GM21390 (cell line): ENCODE data around the gene NOA1.

Experiments
- ATAC-seq: cut with Tn5 transposase; IDR thresholded peaks from one replicate; pipeline ENCODE4 v1.9.1; 2021; ENCODE audit not compliant: unreplicated experiment

Gene NOA1

DNA sequence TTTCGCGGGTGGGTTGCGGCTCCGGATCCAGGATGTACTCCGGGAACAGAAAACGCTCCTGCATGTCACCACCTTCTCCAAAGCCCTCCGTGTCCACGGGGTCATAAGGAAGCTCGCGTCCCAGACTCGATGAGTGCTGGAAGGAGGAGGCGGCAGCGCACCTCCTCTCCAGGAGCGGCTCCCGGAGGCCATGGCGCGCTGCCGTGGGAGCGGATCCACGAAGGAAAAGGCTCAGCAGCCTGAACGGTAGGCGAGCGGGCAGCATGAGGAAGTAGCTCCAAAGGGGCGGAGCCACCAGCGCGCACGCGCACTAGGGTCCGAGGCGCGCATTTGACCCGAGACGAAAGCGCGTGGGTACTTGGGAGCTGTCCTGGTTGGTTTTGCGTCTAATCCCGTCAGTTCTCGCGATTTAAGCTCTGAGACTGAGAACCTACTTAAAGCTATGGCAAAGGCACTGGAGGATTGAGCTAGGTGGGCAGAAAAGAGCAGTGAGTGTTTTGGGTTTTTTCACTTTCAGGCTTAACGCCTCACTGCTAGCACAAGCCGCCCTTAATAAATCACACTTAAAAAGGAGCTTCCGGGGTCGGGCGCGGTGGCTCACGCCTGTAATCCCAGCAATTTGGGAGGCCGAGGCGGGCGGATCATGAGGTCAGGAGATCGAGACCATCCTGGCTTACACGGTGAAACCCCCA is at the start of gene NOA1:
Gene NOA1 (minus strand): TSS at position 286 of the 692 bp plus-strand sequence. CDS start 21 bp downstream, at position 265.
- ATAC-seq, result peak; percentile 82

DNA sequence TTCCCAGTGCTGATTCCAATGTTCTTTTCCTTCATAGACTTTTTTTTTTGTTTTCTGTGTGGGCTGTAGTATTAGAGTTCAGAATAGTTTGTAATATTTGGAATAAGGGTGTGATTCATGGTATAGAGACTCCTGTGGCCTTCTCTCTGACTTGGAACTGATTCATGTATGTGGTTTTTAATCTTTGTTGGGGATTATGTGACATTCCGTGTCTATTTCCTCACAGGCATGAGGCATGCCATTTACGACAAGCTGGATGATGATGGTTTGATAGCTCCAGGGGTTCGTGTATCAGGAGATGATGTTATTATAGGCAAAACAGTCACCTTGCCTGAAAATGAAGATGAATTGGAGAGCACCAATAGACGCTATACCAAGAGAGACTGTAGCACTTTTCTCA is 45.7 kb upstream of the NOA1 start:
- no peak for ATAC-seq

DNA sequence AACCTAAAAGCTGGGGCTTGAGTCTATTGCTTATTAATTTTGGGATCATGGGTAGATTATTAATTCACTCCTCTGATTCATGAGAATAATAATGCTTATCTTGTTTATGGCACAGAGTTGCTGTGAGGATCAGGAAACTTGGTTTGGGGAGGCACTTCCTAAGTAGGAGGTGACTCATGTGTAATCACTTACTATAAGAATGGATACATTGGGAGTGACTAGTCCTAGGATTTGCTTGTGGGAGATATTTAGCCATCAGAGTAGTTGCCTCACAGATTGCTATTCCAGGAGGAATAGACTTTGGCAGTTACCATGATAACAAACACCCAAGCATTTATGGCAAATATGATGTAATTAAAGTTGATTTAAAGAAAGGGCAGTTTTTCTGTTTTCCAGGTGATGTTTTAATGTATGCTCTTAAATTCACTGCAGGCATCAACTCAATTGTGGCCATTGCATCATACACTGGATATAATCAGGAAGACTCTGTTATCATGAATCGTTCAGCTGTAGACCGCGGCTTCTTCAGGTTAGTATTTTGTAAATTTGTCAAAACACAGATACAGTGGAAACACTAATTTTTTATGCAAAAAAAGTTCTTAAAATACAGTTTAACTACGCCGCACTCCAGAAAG is 43.2 kb upstream of the NOA1 start:
- no peak for ATAC-seq

DNA sequence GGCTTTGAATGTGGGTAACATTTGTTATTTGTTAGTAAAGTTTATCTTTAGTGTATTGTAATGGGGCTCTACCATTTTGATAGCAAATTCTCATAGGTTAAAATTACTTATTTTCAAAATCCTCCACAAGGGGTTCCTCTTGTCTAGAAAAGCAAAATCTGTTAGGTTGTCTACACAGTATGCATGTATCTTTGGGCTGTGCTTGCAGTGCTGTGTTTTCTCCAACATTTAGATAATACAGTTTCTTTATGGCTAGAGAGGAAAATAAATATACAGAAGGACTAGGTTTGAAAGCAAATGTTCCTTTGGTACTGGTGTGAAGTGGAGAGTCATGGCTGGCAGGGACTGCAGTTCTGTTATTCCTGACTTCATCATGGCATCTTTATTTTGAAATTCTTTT is 41.6 kb upstream of the NOA1 start:
- no peak for ATAC-seq

DNA sequence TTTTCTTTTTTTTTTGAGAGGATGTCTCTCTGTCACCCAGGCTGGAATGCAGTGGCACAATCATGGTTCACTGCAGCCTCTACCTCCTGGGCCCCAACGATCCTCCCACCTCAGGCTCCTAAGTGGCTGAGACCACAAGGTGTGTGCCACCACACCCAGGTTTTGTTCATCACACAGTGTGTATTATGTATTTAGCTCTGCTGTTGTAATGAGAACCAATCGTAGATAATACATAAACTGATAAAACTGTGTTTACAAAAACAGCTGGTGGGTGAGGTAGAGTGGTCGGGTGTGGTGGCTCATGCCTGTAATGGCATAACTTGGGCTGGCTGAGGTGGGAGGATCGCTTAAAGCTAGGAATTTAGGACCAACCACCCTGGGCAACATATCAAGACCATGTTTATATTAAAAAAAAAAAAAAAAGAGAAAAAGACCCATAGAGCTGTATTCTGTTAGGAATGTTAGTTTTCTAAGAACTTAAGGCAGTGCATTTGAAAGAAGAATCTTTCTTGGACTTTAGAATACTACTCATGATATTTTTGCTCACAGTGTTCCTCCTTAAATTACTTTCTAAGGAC is 36.2 kb upstream of the NOA1 start:
- no peak for ATAC-seq

DNA sequence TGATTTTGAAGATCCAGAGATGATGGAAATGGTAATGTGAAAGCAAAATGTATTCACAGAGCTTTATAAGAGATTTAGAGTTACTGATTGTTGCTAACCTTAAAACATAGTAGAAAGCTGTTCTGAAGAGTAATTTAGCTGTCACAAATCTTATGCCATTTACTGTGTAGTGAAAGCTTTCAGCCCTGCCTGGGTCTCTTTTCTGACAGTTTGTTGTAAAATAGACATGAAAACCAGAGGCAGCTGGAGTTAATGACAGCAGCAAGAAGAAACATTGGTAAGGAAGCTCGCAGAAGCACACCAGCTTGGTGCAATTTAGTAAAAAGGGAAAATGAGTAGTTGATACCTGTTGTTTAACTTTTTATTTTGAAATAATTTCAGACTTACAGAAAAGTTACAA is 22.3 kb upstream of the NOA1 start:
- no peak for ATAC-seq

DNA sequence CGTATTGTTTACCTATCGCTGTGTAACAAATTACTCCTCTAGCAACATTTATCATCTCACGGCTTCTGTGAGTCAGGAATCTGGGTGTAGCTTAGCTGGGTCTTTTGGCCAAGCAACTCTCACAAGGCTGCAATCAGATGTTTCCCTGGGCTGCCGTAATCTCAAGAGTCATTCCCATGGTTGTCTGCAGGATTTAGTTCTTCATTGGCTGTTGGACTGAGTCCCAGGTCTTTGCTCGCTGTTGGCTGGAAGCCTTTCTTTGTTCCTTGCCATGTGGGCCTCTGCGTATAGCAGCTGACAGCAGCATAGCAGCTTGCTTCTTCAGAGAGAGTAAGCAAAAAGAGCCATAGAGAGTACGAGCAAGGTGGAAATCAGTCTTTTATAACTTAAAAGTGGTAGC is 18.1 kb upstream of the NOA1 start:
- ATAC-seq, result no peak

DNA sequence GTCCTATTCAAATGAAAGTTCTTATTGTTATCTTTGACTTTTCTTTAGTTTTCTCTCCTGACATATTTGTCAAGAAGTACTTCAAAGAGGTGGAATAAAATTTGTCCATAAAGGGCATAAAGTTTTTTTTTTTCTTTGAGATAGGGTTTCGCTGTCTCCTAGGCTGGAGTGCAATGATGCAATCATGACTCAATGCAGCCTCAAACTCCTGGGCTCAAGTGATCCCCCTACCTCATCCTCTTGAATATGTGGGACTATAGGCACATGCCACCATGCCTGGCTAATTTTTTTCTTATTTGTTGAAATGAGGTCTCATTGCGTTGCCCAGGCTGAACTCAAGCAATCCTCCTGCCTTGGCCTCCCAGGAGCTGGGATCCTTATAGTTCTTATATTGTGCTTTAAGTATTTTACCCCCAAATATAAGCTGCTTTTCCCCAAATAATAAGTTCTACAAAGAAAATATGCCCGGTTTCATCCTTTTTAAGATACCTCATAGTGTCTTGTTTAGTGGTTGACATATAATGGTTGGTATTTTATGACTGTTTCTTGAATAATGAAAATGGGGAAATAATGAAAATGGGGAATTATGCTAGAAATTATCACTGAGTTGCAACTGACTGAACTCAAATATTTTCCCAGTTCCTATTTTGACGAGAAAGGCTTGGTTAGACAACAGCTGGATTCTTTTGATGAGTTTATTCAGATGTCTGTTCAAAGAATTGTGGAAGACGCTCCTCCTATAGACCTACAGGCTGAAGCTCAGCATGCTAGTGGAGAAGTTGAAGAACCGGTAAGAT is 12.9 kb upstream of the NOA1 start:
- ATAC-seq, result no peak

GRCh38 chr4:56986952-56987351 is 9.5 kb upstream of the NOA1 start:
- no peak for ATAC-seq

DNA sequence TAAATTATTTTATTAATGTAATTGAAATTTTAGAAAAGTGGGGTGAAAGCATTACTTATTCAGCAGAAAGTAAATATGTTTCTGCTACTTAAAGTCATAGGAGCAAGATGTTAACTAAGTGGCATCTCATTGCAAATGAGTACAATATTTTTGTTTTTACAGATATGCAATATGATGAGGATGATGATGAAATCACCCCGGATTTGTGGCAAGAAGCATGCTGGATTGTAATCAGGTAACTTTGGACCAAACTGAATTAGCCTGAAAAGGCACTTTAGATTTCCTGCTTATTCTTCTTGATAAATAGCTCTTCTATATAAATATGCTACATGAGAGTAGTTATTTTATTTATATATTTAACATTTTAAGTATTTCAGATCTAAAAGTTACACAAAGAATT is 8.8 kb upstream of the NOA1 start:
- ATAC-seq, result no peak

GRCh38 chr4:56981795-56982201 is 4.4 kb upstream of the NOA1 start:
- no peak for ATAC-seq

DNA sequence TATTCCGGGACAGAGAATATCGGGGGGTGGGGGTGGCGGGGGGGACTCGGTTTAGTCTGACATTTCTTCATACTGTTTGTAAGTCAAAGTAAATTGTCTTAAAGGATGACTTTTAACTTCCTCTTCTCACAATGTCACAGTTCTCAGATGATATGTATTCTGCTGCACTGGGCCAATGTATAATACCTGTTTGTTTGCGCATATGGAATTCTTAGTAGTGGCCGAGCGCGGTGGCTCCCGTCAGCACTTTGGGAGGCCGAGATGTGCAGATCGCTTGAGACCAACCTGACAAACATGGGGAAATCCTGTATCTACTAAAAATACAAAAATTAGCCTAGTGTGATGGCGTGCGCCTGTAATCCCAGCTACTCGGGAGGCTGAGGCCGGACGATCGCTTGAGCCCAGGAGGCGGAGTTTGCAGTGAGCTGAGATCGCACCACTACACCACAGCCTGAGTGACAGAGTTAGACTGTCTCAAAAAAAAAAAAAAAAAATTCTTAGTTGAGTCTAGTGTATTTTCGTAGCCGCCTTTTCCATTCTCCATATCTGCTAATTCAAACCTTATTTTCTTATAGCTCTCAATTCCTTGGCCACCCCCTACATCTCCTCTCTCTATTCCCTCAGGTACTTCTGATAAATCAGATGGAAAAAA is 2.1 kb upstream of the NOA1 start:
- ATAC-seq, result no peak

- ATAC-seq, result peak; percentile 50
Observed at GRCh38 chr4:56978750-56979303, 1.4 kb upstream of the NOA1 start, which contains the start of gene POLR2B. Gene POLR2B, plus strand, starts transcription at chr4:56978896. Its CDS starts 90 bp downstream, at chr4:56978986.

- ATAC-seq, result peak; percentile 28
Observed at GRCh38 chr4:56976837-56977320, 527 bp downstream of the NOA1 start.

DNA sequence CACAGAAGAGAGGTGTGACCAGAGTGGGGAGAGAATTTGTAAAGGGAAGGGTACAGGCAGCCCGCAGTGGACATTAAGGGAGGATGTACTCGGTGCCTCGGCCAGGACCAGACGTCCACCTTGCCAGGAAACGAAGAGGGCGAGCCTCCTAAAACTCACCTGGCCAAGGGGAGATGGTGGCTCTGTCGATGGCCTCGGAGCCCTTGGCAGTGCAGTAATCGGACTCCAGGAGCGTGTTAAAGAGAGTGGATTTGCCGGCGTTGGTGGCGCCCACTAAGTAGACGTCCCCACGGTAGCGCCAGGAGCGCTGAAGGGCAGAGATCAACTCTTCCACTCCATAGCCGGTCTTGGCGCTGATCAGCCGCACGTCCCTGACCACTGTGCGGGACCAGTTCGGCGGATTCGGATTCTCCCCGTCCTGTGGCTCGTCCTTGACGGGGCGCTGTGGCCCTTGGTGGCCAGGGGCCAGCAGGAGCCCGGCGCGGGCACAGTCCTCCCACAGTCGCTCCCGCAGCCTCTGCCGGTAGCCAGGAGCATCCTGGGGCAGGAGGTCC is 1.0 kb downstream of the NOA1 start:
- ATAC-seq, result no peak

DNA sequence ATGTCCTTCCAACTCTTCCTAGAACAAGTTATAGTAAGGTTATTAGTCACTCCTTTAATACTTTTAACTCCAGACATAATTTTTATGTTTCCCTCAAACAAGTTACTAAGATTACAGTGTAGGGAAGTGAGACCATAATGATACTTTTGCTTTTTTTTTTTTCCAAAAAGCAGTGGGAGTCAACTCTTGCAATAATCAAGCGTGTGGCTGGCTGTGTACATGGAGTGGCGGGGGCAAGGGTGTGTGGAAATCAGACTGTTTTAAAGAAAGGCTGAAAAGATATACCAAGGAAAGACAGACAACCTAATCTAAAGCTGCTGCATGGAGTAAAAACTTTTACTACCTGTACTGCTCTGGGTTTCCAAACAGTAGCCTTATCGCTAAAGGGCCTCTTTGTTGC is 4.1 kb downstream of the NOA1 start:
- ATAC-seq, result no peak

DNA sequence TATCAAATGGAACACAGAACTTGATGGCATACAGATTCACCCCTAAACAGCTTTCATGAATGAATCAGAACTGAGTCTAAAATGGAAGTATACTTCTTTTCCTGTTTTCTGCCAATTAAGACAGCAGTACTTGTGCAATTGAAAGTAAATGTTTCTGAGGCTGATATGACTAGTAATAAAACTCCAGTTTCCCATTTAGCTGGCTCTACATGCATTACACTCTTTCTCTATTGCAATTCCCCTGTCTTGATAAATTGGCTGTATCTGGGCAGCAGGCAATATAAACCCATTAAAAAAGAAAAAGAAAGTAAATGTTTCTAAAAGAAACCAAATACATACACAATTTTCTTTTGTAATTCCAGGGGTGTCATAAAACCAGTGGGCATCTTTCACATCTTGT is 4.6 kb downstream of the NOA1 start:
- ATAC-seq, result no peak

DNA sequence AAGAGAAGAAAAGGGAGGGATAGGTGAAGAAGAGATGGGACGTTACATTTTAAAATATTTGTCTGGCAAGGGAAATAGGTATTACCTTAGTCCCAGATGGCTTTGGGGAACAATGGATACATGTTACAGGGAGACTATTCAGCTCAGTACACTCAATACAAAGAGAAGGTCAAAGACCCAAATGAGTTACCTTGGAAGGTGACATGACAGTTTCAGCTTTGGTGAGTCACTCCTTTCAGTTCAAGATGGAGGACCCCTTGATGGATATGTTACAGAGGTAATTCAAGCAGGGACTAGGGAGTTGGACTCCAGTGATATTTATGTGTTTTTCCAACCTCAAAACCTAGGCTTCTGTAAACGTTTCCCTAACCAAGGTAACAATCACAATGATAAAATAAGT is 5.0 kb downstream of the NOA1 start:
- ATAC-seq, result no peak

DNA sequence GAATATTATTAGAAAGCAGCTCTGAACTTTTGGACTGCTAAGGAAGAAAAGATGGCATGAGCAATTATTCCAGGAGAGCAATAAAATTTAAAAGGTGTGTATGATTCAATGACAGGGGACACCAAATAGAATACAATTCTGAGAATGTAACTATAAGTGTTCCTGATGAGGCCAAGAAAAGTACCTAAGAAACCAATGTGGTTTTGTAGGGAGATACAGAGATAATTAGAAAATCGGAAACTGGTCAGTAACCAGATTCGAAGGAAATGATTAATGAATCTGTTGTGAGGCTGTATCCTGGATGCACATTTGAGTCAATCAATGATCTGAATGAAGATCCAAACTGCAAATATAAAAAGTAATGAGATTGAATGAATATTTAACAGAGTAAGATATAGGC is 6.0 kb downstream of the NOA1 start:
- ATAC-seq, result no peak

- ATAC-seq, result no peak
Observed at GRCh38 chr4:56961107-56961500, 16.3 kb downstream of the NOA1 start.
